Neural progenitor cell (in vitro differentiated cells): ENCODE measurements around the gene TRNAU1AP.

Experiments
- EZH2phosphoT487 ChIP-seq: fragments of 200-600 bp; sonication (generic); IDR thresholded peaks from 2 replicates; pipeline ENCODE4 v1.6.1; 2017; ENCODE audit warnings: antibody characterized with exemption
- TF ChIP-seq, protein P1 (sequence below): fragments of 200-600 bp; sonication (generic); IDR thresholded peaks from 2 replicates; pipeline ENCODE4 v1.5.1; 2017; ENCODE audit warnings: antibody characterized with exemption, mild to moderate bottlenecking

DNA sequence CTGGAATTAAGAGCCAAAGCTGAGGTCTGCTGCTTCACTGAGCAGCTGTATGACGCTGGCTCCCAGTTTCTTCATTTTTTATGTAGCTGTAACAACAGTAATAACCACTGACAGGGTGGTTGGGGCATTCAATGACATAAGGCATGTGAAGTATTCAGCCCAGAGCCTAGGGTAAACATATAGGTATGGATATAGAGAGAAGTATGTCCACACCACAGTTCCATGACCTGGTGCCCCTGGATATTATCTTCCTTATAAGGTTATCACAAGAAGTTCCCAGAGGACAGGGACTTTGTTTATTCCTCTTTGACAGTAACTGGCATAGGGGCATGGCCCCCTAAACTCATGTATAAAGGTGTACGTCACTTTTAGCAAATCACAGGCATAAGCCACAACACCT, 53.9 kb downstream of the TRNAU1AP start:
- TF ChIP-seq, protein P1, sequence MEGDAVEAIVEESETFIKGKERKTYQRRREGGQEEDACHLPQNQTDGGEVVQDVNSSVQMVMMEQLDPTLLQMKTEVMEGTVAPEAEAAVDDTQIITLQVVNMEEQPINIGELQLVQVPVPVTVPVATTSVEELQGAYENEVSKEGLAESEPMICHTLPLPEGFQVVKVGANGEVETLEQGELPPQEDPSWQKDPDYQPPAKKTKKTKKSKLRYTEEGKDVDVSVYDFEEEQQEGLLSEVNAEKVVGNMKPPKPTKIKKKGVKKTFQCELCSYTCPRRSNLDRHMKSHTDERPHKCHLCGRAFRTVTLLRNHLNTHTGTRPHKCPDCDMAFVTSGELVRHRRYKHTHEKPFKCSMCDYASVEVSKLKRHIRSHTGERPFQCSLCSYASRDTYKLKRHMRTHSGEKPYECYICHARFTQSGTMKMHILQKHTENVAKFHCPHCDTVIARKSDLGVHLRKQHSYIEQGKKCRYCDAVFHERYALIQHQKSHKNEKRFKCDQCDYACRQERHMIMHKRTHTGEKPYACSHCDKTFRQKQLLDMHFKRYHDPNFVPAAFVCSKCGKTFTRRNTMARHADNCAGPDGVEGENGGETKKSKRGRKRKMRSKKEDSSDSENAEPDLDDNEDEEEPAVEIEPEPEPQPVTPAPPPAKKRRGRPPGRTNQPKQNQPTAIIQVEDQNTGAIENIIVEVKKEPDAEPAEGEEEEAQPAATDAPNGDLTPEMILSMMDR = no peak
- TF ChIP-seq EZH2phosphoT487 = no peak
